ENCODE results near the gene USH2A. TPM values are rescaled to one million over a fixed set of nuclear protein-coding genes. Genes with fewer than 3 reads are reported as not detected.

Gene USH2A
- total RNA-seq, 2 experiments from 2014 or later, result not detected

- Mint-ChIP-seq H3K27ac (no peak overlapping the region), H3K4me1 (ENCODE audit: low read depth) (no peaks in the 10 kb centered on the region), H3K9me3 (no peaks in the 10 kb centered on the region), H3K36me3 (ENCODE audit: low read depth) (peaks cover 4% of the 10 kb centered on the region), H3K4me3 (no peak overlapping the region), H3K27me3 (no peaks in the 10 kb centered on the region)
- no peak for DNase-seq
- ATAC-seq, result no peak
- ChIA-PET CTCF (no interaction called here), POLR2A (no interaction called here)
- intact Hi-C loops (cut with micrococcal nuclease), result no loop called here
- no peak for TF ChIP-seq CTCF (IDR thresholded peaks at IDR 0.05)
Measured at GRCh38 chr1:215623162-215623561, 800.1 kb downstream of the USH2A start.

DNA sequence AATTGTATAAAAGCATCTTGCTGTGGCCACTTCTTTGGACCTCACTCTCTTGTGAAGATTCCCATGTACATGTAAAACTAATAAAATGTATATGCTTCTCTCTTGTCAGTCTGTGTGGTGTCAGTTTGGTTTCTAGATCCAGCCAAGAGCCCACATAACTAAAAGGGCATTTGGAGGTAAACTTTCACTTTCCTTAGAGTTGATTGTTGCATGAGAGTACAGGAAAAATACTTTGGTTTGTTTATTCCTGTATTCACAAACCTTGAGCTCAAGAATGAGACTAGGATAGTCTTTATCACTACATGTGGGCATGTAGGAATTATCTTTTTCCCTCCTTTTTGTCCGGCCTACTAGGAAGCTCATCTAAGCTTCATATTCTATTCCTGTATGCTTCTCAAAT, 805.3 kb downstream of the USH2A start:
- Mint-ChIP-seq H3K4me3 (no peak overlapping the region), H3K36me3 (ENCODE audit: low read depth) (peaks cover 4% of the 10 kb centered on the region), H3K9me3 (no peaks in the 10 kb centered on the region), H3K4me1 (ENCODE audit: low read depth) (no peaks in the 10 kb centered on the region), H3K27me3 (no peaks in the 10 kb centered on the region), H3K27ac (no peak overlapping the region)
- intact Hi-C loops (cut with micrococcal nuclease), result no loop called here
- ATAC-seq (no peak), DNase-seq (no peak)
- CTCF ChIA-PET, result no interaction called here
- no peak for TF ChIP-seq CTCF (IDR thresholded peaks at IDR 0.05)
- POLR2A ChIA-PET, result no interaction called here

- H3K36me3 Mint-ChIP-seq (ENCODE audit: low read depth), result no peaks in the 10 kb centered on the region
- no peaks in the 10 kb centered on the region for H3K4me1 Mint-ChIP-seq (ENCODE audit: low read depth)
- TF ChIP-seq CTCF (IDR thresholded peaks at IDR 0.05), result no peak
- intact Hi-C loops (cut with micrococcal nuclease), result no loop called here
- POLR2A ChIA-PET, result no interaction called here
- ATAC-seq (no peak), DNase-seq (no peak)
- H3K9me3 Mint-ChIP-seq, result no peaks in the 10 kb centered on the region
- no peaks in the 10 kb centered on the region for H3K27me3 Mint-ChIP-seq
- no peak overlapping the region for H3K4me3 Mint-ChIP-seq
- CTCF ChIA-PET, result no interaction called here
- no peak overlapping the region for H3K27ac Mint-ChIP-seq
Measured at GRCh38 chr1:215612391-215612790, 810.9 kb downstream of the USH2A start.

DNA sequence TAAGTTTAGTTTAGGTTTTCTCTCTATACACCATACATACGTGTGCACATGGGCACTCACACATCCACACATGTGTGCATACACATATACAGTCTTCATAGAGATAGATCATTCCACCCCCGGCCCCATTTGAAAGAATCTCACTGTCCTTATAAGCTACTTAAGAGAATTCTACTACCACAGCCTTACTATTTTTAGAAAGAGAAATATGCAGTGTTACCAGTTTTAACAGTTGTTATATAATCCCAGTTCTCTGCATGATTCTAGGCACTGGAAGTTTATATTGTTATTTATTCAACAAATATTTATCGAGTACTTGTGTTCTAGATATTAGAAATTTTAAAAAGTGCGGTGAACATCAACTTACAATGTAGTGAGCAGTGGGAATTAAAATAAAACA, 814.6 kb downstream of the USH2A start:
- DNase-seq, result no peak
- no peaks in the 10 kb centered on the region for H3K36me3 Mint-ChIP-seq (ENCODE audit: low read depth)
- H3K9me3 Mint-ChIP-seq, result no peaks in the 10 kb centered on the region
- H3K27ac Mint-ChIP-seq, result no peak overlapping the region
- POLR2A ChIA-PET, result no interaction called here
- no peak for ATAC-seq
- TF ChIP-seq CTCF (IDR thresholded peaks at IDR 0.05), result no peak
- intact Hi-C loops (cut with micrococcal nuclease), result no loop called here
- H3K27me3 Mint-ChIP-seq, result no peaks in the 10 kb centered on the region
- no peak overlapping the region for H3K4me3 Mint-ChIP-seq
- CTCF ChIA-PET, result no interaction called here
- no peaks in the 10 kb centered on the region for H3K4me1 Mint-ChIP-seq (ENCODE audit: low read depth)

- ChIA-PET POLR2A (no interaction called here), CTCF (no interaction called here)
- no peak overlapping the region for H3K4me3 Mint-ChIP-seq
- no peaks in the 10 kb centered on the region for H3K27me3 Mint-ChIP-seq
- intact Hi-C loops (cut with micrococcal nuclease), result no loop called here
- no peaks in the 10 kb centered on the region for H3K9me3 Mint-ChIP-seq
- H3K4me1 Mint-ChIP-seq (ENCODE audit: low read depth), result no peaks in the 10 kb centered on the region
- H3K27ac Mint-ChIP-seq, result no peak overlapping the region
- H3K36me3 Mint-ChIP-seq (ENCODE audit: low read depth), result no peaks in the 10 kb centered on the region
- DNase-seq, result no peak
- TF ChIP-seq CTCF (IDR thresholded peaks at IDR 0.05), result no peak
- ATAC-seq, result no peak
Measured at GRCh38 chr1:215607412-215607811, 815.8 kb downstream of the USH2A start.
